HAP-1 (cell line): ENCODE measurements around the gene CTU2.
A peak's percentile ranks its signal among the peaks of the same experiment; 100 is the strongest.

Experiments
- DNase-seq, 2 experiments: peaks; one replicate each; pipeline ENCODE4 v3.0.0-alpha.2; 2016 to 2020; ENCODE audit warnings: low spot score in 2 of 2
- H3K27me3 ChIP-seq: fragments of 250-450 bp; sonication (Bioruptor Pico); 2 replicates; pipeline ENCODE4 v1.5.1; 2020; ENCODE audit warnings: low read depth, mild to moderate bottlenecking, moderate library complexity
- H3K36me3 ChIP-seq: fragments of 250-450 bp; sonication (Bioruptor Pico); replicated peaks from 2 replicates; pipeline ENCODE4 v1.5.1; 2020; ENCODE audit warnings: mild to moderate bottlenecking
- H3K4me1 ChIP-seq: fragments of 250-450 bp; sonication (Bioruptor Pico); 2 replicates; pipeline ENCODE4 v1.5.1; 2020; ENCODE audit warnings: mild to moderate bottlenecking
- H3K4me3 ChIP-seq: fragments of 250-450 bp; sonication (Bioruptor Pico); 2 replicates; pipeline ENCODE4 v1.5.1; 2020; ENCODE audit warnings: mild to moderate bottlenecking, moderate library complexity
- H3K9me3 ChIP-seq: fragments of 250-450 bp; sonication (Bioruptor Pico); 2 replicates; pipeline ENCODE4 v1.5.1; 2020; ENCODE audit warnings: mild to moderate bottlenecking, moderate library complexity
- in situ Hi-C: fragments of 300-500 bp; cut with MboI; formaldehyde crosslinking; loops from 3 replicates; pipeline ENCODE4 v1.14.3; 2020; ENCODE audit warnings: low sequenced_read_pairs, inconsistent platforms, mixed read lengths

The CTU2 gene

GRCh38 chr16:88752386-88753002, 46.2 kb downstream of the CTU2 start:
- no peak for DNase-seq
- Histone ChIP-seq H3K4me3 (no peak overlapping the region), H3K36me3 (no peaks in the 10 kb centered on the region; the same call in 1 of the 2 replicates), H3K9me3 (no peaks in the 10 kb centered on the region), H3K27me3 (no peaks in the 10 kb centered on the region), H3K4me1 (peaks cover 9% of the 10 kb centered on the region; the same call in 1 of the 2 replicates)
- in situ Hi-C loops, result no loop called here

- no peak for DNase-seq
- in situ Hi-C loops, result no loop called here
- H3K27me3 ChIP-seq, result no peaks in the 10 kb centered on the region
- H3K4me3 ChIP-seq, result no peak overlapping the region
- H3K36me3 ChIP-seq, result no peaks in the 10 kb centered on the region; the same call in 1 of the 2 replicates
- peaks cover 9% of the 10 kb centered on the region; the same call in 1 of the 2 replicates for H3K4me1 ChIP-seq
- no peaks in the 10 kb centered on the region for H3K9me3 ChIP-seq
Measured at GRCh38 chr16:88753191-88753590, 46.9 kb downstream of the CTU2 start.

- H3K4me1 ChIP-seq, result peaks cover 9% of the 10 kb centered on the region; the same call in 1 of the 2 replicates
- in situ Hi-C loops, result no loop called here
- H3K4me3 ChIP-seq, result no peak overlapping the region
- no peaks in the 10 kb centered on the region for H3K27me3 ChIP-seq
- H3K9me3 ChIP-seq, result no peaks in the 10 kb centered on the region
- H3K36me3 ChIP-seq, result no peaks in the 10 kb centered on the region; the same call in 1 of the 2 replicates
- DNase-seq, result no peak
Measured at GRCh38 chr16:88753602-88754001, 47.3 kb downstream of the CTU2 start.

- DNase-seq, result no peak
- in situ Hi-C loops, result no loop called here
- Histone ChIP-seq H3K4me3 (no peak overlapping the region), H3K36me3 (no peaks in the 10 kb centered on the region; the same call in 1 of the 2 replicates), H3K9me3 (no peaks in the 10 kb centered on the region), H3K4me1 (peaks cover 9% of the 10 kb centered on the region; the same call in 1 of the 2 replicates), H3K27me3 (no peaks in the 10 kb centered on the region)
Measured at GRCh38 chr16:88754109-88754911, 48.0 kb downstream of the CTU2 start.

GRCh38 chr16:88754912-88755744, 48.8 kb downstream of the CTU2 start:
- in situ Hi-C loops, result no loop called here
- peak in 1 of 2 experiments; percentile 36 for DNase-seq
- Histone ChIP-seq H3K36me3 (no peaks in the 10 kb centered on the region; the same call in 1 of the 2 replicates), H3K27me3 (no peaks in the 10 kb centered on the region), H3K4me3 (no peak overlapping the region), H3K9me3 (no peaks in the 10 kb centered on the region), H3K4me1 (peaks cover 9% of the 10 kb centered on the region; the same call in 1 of the 2 replicates)

GRCh38 chr16:88755745-88756443, 49.6 kb downstream of the CTU2 start:
- H3K4me1 ChIP-seq, result peaks cover 9% of the 10 kb centered on the region; the same call in 1 of the 2 replicates

GRCh38 chr16:88758227-88758943, 52.1 kb downstream of the CTU2 start:
- no peaks in the 10 kb centered on the region for H3K27me3 ChIP-seq
- no peak overlapping the region for H3K4me3 ChIP-seq
- H3K9me3 ChIP-seq, result no peaks in the 10 kb centered on the region
- in situ Hi-C loops, result no loop called here
- H3K36me3 ChIP-seq, result peaks cover under 1% of the 10 kb centered on the region; the same call in 1 of the 2 replicates
- DNase-seq, result no peak
- H3K4me1 ChIP-seq, result peaks cover 9% of the 10 kb centered on the region; the same call in 1 of the 2 replicates

More at GRCh38 chr16:88755745-88756443, 49.6 kb downstream of the CTU2 start:
- Histone ChIP-seq H3K27me3 (no peaks in the 10 kb centered on the region), H3K9me3 (no peaks in the 10 kb centered on the region), H3K36me3 (no peaks in the 10 kb centered on the region; the same call in 1 of the 2 replicates), H3K4me3 (no peak overlapping the region)
- in situ Hi-C loops, result no loop called here
- DNase-seq, result no peak

- Histone ChIP-seq H3K27me3 (no peaks in the 10 kb centered on the region), H3K9me3 (no peaks in the 10 kb centered on the region), H3K4me1 (peaks cover 11% of the 10 kb centered on the region; the same call in 1 of the 2 replicates), H3K36me3 (peaks cover 5% of the 10 kb centered on the region; the same call in 1 of the 2 replicates), H3K4me3 (no peak overlapping the region)
- in situ Hi-C loops, result no loop called here
- DNase-seq, result no peak
Measured at GRCh38 chr16:88758944-88759244, 52.6 kb downstream of the CTU2 start.

GRCh38 chr16:88759245-88759975, 53.1 kb downstream of the CTU2 start:
- no peak for DNase-seq
- no peaks in the 10 kb centered on the region for H3K9me3 ChIP-seq
- peaks cover 5% of the 10 kb centered on the region; the same call in 1 of the 2 replicates for H3K36me3 ChIP-seq
- H3K4me3 ChIP-seq, result no peak overlapping the region
- peaks cover 11% of the 10 kb centered on the region; the same call in 1 of the 2 replicates for H3K4me1 ChIP-seq
- in situ Hi-C loops, result no loop called here
- no peaks in the 10 kb centered on the region for H3K27me3 ChIP-seq

GRCh38 chr16:88759976-88760350, 53.7 kb downstream of the CTU2 start:
- no peak for DNase-seq
- Histone ChIP-seq H3K36me3 (peaks cover 5% of the 10 kb centered on the region; the same call in 1 of the 2 replicates), H3K4me3 (no peak overlapping the region), H3K4me1 (peaks cover 11% of the 10 kb centered on the region; the same call in 1 of the 2 replicates), H3K9me3 (no peaks in the 10 kb centered on the region), H3K27me3 (no peaks in the 10 kb centered on the region)
- in situ Hi-C loops, result no loop called here

- H3K9me3 ChIP-seq, result no peaks in the 10 kb centered on the region
- peaks cover 5% of the 10 kb centered on the region; the same call in 1 of the 2 replicates for H3K4me1 ChIP-seq
Measured at GRCh38 chr16:88760424-88761142, 54.3 kb downstream of the CTU2 start.

More at GRCh38 chr16:88760424-88761142, 54.3 kb downstream of the CTU2 start:
- H3K4me3 ChIP-seq, result no peak overlapping the region
- in situ Hi-C loops, result no loop called here
- H3K36me3 ChIP-seq, result peaks cover 5% of the 10 kb centered on the region; the same call in 1 of the 2 replicates
- H3K27me3 ChIP-seq, result no peaks in the 10 kb centered on the region
- no peak for DNase-seq
